C4-2B (cell line): ENCODE measurements around the gene TBC1D25.

Source experiments
- CTCF ChIP-seq: fragments of 450-650 bp; conservative IDR thresholded peaks from 2 replicates; pipeline ENCODE4 v1.5.1; 2017; ENCODE audit warnings: mild to moderate bottlenecking
- ZFX ChIP-seq: fragments of 450-650 bp; IDR thresholded peaks from 2 replicates; pipeline ENCODE4 v1.6.1; 2017

GRCh38 chrX:48496660-48497059 lies 42.9 kb upstream of the TBC1D25 start:
- TF ChIP-seq CTCF (no peak), ZFX (no peak)
